Head of caudate nucleus (tissue), 42 donors: ENCODE results near the gene SLC24A3.

Experiments used
- DNase-seq, 42 donors: peaks; one replicate each; pipeline versions ENCODE4 v3.0.0 to v3.0.0-alpha.2; 2020 to 2021; ENCODE audit warnings: mixed read lengths in 7 of 42
- intact Hi-C: fragments of 100-400 bp; cut with DNase I; formaldehyde crosslinking; loops from one replicate; pipeline ENCODE4 v1.15.0; 2022

The SLC24A3 gene

DNA sequence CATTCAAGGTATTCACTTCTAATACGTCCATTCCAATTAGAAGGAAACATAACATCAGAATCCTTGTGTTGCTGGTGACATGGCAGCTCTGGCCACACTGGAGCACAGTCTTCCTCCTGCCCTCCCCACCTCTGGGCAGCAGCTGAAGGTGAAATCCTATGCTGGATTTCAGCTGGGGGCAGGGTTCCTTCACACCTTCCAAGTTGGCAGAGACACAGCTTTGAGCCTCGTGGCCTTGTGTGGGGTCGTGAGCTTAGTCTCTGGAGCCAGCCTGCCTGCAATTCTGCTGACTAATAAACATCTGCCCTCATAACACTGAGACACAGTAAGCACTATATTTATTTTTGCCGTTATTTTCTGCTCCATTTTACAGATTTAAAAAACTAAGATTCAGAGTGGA, 326.7 kb downstream of the SLC24A3 start:
- DNase-seq: no peak
- intact Hi-C loops: no loop called here

DNA sequence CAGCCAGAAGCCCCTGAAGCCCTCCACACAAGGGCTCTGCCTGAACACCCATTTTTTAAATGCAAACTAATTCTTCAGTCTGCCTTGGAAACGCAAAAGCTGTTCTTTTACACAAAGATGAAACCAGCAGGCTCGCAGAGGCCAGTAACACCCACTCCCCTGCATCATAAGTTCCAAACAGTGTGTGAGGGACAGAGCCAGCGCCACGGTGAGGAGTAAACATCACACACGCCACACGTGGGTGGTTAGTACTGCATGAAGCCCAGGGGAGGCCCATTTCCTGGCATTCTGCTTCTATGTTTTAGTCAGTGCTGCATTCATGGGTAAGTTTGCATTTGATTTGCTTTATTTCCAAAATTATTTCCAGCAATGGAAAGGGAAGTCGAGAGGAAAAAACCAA, 327.9 kb downstream of the SLC24A3 start:
- peak in 1 of 42 donors; percentile 6 for DNase-seq
- intact Hi-C loops: no loop called here

DNA sequence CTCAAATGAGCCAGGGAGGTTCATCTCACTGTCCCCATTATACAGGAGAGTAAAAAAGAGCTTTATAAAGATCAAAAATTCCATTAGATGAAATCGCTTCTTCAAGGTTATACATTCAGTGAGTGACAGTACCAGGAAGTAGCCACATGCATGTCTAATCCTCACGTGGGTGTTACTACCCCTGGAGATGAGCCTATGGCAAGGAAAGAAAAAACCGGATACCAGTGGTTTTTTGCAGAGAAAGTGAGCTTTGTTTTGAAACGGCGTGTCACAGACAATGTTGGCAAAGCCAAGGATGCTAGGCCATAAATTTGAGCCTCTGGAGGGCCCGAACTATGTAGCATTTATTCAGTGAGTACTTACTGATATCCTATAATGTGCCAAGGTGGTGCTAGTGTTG, 330.7 kb downstream of the SLC24A3 start:
- DNase-seq: no peak
- intact Hi-C loops: no loop called here

DNA sequence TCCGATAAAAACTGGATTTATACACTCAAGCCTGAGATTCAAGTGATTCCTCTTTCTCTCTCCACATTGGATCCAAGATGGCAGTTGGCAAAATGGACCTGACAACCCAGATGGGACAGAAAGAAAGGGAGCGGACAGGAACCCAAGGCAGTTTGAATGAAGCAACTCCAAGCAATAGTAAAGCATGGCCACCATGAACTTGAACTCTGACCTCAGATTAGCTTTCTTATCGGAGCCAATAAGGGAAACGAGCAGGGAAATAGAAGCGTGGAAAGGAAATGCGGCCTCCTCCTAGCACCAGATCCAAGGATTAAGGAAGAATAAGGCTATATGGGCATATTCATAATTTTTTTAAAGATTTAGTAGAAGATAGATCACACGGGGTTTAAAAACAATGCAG, 332.2 kb downstream of the SLC24A3 start:
- intact Hi-C loops: no loop called here

DNA sequence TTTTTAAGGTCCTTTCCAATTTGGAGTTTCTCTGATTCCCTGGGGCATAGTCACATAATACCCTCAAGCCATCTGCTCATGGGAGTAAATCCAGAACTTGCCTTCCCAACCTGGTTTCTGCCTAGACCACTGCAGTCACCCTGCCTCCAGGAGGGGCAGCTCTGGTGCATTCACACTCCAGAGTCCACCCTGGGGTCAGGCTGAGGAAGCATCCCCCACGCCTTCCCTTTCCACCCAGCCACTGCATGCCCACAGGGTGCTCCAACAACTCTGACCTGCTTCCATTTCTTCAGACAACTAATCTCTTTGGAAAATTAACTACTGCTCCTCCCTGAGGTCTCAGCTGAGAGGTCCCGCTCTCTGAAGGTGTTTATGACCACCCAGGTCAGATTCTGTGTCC, 334.2 kb downstream of the SLC24A3 start:
- intact Hi-C loops: no loop called here
- DNase-seq: no peak

More for the DNA sequence above, 332.2 kb downstream of the SLC24A3 start:
- no peak for DNase-seq

DNA sequence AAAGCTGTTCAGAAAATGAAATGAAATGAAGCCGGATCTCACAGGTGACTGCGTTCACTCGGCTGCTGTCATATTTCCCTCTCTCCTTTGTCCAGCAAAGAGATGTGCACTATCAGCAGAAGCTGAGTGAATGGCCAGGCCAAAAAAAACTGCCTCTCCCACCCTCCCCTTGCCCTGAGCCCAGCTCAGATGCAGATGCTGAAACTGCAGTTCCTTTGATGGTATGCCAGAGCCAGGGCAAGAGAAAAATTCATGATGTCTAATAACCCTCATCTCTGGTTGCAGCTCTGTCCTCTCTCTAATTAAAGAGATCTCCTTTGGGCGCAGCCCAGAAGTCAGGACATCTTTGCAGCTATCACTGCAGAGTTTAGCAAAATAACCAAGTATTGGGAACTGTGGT, 335.1 kb downstream of the SLC24A3 start:
- intact Hi-C loops: no loop called here
- no peak for DNase-seq

DNA sequence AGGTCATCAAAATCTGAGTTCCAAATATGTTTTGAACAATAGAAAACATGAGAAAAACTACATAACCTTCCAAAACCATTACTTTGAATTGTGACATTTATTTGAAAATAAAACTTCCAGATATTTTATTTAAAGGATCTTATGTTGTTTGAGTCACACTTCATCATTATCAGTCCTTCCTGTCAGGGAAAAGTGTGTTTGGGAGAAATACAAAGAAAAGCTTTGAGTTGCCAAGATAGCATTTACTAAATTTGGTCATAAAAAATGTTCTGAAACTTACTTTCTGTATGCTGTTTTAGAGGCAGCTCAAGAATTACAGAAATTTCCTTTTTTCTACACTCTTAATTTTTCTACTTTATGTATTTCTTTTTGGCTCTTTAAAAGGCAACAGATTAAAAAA, 337.5 kb downstream of the SLC24A3 start:
- intact Hi-C loops: no loop called here
- no peak for DNase-seq

DNA sequence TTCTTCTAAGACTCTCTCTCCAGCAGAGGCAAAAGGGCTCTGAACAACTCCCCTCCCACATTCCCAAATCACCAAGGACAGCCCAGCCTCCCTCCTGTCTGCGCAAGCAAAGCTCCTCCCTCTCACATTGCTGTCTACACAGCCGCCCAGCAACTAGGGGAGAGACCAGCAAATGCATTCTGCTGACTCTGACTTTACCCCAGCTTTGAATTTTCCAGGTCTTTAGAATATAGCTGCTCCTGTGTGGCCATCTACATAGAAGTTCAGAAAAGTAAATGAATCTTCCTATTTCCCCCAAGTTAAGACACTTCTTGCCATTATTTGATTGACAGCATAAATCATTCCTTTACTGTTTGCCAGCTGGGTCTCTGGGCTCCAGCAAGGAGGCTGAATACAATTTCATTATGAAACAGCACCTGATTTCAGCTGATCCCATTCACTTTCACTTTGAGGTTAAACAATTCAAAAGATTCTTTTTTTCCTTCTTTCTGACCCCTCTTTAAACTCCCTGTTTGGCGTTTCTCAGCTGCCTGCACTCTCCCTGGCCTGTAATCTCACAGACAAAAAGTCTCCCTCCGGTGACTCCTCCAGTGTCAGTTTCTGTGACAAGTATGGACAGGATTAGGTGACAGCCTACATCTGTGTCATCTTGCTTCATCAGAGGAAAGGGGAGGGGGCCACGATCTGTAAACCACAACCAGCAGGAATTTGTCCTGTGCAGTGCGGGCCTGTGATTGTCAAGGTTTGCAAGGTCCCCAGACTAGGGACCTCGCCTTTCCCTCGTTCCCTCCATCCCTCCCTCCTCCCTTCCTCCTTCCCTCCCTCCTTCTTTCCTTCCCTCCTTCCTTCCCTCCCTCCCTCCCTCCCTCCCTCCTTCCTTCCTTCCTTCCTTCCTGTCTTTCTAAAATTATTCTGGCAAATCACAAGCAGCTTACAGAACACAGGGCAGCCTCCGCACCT, 340.1 kb downstream of the SLC24A3 start:
- DNase-seq: peak in 5 of 42 donors; percentile 8 to 18 (median 14)
- intact Hi-C loops: no loop called here

DNA sequence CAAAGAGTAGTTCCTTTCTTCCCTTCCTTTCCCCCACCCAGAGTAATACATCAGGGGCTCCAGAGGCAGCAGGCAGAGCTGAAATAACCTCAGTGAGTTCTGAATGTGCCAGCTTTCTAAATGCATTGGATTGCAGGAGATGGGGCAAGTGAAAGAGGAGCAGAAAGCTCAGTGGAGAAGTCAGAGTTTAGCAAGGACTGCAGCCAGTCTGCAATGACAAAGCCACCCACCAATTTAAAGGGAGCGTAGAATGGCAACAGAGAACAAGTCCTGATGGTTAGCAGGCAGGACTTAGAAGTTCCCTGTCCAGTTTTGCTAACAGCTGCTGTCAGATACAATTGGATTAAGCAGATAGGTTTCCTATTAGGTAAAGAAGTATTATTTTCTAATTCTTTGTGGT, 342.2 kb downstream of the SLC24A3 start:
- DNase-seq: no peak
- intact Hi-C loops: no loop called here

DNA sequence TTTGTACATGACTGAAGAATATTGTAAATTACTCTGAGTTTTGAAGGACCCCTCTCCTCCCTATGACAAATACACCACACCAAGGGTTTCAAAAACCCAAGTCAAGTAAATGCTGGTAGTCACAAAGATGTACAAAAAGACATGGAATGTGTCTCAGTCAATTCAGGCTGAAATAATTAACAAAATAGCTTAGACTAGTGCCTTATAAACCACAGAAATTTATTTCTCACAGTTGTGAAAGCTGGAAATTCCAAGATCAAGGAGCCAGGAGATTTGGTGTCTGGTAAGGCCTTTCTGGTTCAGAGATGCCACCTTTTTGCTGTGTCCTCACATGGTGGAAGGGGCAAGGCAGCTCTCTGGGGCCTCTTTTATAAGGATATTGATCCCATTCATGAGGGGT, 343.3 kb downstream of the SLC24A3 start:
- no peak for DNase-seq
- intact Hi-C loops: no loop called here

DNA sequence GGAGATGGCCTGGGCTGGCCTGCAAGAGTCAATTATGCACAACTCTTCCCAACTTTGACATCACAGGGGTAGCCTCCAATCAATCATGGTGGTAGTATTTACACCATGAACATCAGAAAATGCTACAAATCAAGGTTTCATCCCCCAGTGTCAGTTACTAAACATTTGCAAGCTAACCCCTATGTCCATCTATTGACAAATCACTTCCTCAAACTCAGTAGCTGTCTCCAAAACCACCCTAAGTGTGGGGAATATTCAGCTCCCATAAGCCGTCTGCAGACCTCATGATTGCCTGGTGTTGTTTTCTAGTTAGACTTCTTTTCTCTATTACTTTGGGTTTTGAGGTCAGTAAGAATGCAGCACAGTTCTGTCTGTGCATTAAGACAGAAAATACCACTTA, 344.8 kb downstream of the SLC24A3 start:
- no peak for DNase-seq
- intact Hi-C loops: no loop called here

DNA sequence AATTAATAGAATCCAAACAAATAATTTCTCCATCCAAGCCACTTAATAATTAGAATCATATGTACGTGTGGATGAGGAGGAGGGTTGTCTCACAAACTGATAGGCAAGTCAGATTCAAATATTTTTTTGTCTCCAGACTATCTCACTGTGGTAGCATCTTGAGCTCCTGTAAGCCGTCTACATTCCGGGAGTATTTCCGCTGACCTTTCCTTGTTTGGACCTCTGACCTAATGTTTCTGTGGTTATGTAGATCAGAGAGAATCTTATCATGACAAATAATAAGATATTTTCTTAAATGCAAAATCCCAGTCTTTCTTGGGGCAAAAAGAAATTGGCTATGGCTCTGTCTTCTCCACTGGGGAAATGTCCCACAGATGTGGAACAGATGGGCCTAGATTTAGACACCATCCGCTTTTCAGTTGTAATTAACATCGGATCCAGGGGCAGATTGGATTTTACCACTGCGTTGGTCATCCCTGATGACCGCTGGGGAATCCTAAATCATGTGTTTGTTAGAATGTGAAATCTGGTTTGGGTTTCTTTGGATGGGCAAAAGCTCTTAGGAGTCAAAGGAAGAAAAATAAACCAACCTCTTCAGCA, 348.5 kb downstream of the SLC24A3 start:
- intact Hi-C loops: no loop called here
- no peak for DNase-seq

DNA sequence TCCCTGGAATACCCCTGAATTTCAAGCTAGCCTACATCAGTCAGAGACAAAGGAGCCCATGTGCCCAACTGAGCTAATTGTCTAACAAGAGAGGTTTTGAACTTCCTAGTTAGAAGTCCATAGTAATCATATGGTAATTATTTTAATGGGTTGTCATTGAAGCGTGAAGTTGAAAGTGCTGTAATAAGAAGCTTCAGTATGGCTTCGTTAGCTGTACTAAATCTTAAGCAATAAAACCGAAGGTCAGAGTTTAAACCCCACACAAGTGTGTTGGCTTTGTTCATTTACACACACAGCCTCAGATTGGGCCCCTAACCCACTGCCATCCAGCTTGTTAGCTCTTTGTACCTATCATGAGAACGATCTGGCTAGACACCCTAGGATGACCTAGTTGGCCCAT, 350.0 kb downstream of the SLC24A3 start:
- no peak for DNase-seq
- intact Hi-C loops: no loop called here

DNA sequence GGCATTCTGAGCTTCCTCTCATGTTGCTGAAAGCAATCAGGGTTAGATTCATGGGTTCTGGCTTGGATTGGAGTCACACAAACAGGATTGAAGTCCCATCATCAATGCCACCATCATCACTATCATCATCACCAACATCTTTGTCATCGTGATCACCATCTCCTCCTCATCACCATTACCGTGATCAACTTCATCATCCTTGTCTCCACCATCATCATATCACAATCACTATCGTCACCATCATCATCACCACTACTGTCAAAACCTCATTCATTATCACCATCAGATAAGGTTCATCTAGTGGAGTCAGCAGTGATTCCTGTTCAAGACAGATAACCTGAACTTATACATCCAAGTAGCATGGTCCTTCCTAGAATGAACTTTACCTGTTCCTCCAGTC, 351.8 kb downstream of the SLC24A3 start:
- intact Hi-C loops: no loop called here
- DNase-seq: no peak

DNA sequence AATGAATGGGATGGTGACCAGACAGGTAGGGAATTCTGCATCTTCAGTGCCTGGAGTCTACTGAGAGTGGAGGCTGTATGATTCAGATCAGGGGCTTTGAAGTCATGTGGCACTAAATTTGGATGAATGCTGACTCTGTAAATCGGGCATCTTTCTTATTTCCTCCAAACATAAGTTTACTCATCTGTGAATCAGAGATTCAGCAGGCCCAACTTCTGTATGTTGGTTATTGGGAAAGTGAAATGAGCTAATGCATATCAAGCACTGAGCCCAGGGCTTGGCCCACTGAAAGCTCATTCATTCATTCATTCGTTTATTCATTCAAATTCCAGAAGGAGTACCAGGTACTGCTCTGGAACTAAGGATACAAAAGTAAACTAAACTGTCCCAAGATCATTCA, 353.3 kb downstream of the SLC24A3 start:
- intact Hi-C loops: no loop called here
- DNase-seq: no peak

DNA sequence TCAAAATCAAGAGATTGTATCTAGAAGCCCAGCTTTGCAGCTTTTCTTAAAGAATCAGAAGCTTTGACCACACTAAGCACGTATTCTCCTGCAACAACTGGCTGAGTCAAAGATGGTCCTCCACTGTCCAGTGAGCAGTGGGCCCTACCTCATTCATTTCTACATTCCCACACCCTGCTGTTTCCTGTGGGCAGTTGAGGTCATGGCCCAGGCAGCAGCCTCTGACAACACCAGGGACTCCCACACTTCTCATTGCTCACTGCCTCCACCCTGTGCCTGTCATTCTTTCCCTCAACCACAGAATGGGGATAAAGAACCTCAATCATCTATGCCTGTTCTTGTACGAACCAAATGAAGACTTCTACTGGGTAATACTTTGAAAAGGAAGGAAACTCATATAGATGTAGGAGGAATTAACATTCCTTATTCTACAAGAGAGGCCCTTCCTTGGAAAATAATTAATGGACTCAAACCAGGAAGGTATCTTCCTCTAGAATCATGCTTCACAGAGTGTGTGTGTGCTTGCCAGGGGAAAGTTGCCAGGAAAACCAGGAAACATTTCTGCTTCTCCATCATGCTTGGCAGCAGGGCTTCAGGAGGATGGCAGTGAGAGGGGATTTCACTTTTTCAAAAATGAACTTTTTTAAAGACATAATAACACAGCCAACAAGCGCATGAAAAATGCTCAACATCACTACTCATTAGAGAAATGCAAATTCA, 353.9 kb downstream of the SLC24A3 start:
- no peak for DNase-seq
- intact Hi-C loops: no loop called here

DNA sequence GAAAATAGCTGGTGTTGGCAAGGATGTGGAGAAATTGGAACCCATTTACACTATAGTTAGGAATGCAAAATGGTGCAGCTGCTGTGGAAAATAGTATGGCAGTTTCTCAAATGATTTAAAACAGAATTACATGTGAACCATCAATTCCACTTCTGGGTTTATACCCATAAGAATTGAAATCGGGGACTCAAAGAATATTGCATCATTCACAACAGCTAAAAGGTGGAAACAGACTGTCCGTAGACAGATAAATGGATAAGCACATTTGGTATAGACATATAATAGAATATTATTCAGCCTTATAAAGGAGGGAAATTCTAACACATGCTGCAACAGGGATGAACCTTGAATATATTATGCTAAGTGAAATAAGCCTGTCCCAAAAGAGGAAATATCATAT, 355.7 kb downstream of the SLC24A3 start:
- no peak for DNase-seq
- intact Hi-C loops: no loop called here

DNA sequence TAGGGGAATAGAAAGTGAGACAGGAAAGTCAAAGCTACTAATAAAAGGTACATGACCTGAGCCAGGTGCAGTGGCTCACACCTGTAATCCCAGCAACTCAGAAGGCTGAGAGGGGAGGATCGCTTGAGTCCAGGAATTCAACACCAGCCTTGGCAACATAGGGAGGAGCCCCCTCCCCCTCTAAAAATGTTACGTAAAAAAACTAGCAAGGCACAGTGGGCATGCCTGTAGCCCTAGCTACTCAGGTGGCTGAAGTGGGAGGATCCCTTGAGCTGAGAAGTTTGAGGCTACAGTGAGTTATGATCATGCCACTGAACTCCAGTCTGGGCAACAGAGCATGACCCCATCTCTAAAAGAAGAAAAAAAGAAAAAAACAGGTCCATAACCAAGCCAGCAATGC, 359.6 kb downstream of the SLC24A3 start:
- no peak for DNase-seq
- intact Hi-C loops: no loop called here

DNA sequence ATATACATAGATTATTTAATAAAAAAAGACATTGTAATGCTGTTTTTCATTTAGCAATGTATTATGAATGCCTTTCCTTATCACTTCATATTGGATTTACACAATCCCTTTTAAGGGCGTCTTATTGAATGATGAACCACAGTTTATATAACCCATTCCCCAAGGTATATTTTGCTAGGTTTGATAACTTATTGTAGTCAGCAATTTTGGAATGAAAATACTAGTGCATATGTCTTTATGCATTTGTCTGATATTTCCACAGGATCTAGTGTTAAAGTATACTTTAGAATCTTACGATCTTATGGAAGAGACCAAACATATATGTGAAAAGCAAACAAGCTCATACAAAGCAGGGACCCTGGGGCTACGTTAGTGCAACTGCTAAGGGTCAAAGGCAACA, 365.2 kb downstream of the SLC24A3 start:
- DNase-seq: no peak
- intact Hi-C loops: no loop called here

DNA sequence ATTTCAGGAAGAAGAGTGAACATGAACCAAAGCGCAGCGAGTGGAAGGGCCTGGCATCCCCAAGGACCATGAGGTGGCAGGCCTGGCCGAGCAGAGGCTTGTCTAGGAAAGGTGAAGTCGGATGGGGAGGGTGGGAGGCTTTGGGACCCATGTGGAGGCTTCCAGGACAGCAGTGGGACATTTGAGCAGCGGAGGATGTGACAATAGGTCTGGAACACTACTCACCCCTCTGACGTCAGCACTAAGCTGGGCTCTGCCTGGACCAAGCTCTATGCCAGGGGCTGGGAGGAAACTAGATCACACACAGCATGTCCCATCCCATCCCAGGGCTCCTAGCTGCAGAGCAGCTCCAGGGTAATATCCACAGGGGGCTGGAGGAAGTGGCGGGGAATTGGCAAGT, 370.3 kb downstream of the SLC24A3 start:
- intact Hi-C loops: no loop called here
- no peak for DNase-seq
